ENCODE data around the gene DHRS4L2. TPM values are rescaled to one million over a fixed set of nuclear protein-coding genes. Genes with fewer than 3 reads are reported as not detected.
"Not testable (repeated sequence)": the region's sequence is repeated elsewhere in the genome, so short reads cannot be mapped to it uniquely, and the experiment has no call there.

Gene DHRS4L2
- total and polyA plus RNA-seq, 10 donors = 9.2 to 54.4 (median 23.2) TPM

DNA sequence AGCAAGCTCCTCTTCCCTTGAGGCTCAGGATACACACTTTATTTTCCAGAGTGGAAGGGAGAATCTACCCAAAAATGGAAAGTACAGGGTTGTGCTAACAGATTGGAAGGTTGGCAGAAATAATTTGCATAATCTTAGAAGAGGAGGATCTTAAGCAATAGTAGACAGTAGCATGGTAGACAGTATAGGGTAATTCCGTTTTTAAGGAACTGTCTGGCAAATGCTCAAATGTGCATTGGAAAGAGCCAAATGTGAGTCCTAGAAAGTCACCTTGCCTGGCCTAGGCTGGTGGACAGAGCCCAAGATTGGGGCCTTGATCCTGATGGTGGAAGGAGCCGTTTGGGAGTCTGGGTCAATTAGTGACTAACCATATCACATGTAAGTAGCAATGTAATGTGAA is 50.0 kb downstream of the DHRS4L2 start:
- Histone ChIP-seq H3K27ac (no peak overlapping the region), H3K36me3 (no peaks in the 10 kb centered on the region), H3K4me3 (no peak overlapping the region), H3K27me3 (replicated peaks in 1 of 7) (no peaks in the 10 kb centered on the region), H3K9me3 (no peaks in the 10 kb centered on the region), H3K4me1 (peaks cover 0 to 38% (median 5%) of the 10 kb centered on the region in 6 donors)
- WGBS, 5 donors = 59 to 87% (median 71%) methylated on average over 2 of the region's 2 CpGs
- DNase-seq = no peak
- intact Hi-C loops (cut with DNase I; ENCODE audit: low total_unique reads) = no loop called here
- TF ChIP-seq POLR2A (IDR thresholded peaks at IDR 0.05) (no peak), POLR2AphosphoS5 (IDR thresholded peaks at IDR 0.05) (no peak)
- TF ChIP-seq, protein P1, sequence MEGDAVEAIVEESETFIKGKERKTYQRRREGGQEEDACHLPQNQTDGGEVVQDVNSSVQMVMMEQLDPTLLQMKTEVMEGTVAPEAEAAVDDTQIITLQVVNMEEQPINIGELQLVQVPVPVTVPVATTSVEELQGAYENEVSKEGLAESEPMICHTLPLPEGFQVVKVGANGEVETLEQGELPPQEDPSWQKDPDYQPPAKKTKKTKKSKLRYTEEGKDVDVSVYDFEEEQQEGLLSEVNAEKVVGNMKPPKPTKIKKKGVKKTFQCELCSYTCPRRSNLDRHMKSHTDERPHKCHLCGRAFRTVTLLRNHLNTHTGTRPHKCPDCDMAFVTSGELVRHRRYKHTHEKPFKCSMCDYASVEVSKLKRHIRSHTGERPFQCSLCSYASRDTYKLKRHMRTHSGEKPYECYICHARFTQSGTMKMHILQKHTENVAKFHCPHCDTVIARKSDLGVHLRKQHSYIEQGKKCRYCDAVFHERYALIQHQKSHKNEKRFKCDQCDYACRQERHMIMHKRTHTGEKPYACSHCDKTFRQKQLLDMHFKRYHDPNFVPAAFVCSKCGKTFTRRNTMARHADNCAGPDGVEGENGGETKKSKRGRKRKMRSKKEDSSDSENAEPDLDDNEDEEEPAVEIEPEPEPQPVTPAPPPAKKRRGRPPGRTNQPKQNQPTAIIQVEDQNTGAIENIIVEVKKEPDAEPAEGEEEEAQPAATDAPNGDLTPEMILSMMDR (IDR thresholded peaks at IDR 0.05 in 8 of 11, conservative IDR thresholded peaks at IDR 0.05 in 3 of 11) = no peak

DNA sequence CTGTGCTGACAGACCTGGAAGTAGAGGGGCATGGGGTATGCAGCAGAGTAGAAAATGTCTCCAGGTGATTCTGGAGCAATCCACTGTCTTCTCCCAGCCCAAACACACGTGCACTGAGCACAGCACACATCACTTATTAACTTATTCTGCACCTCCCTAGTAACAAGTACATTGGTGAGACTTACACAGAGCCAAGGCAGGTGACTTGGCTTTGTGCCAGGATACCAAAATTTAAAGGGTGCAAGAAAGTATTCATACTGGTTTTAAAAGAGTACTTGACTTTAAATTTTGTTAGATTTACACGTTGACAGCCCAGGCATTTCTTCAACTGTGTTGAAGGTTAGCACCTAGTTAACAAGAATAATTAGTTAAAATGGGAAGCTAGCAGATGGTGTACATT is 52.0 kb downstream of the DHRS4L2 start:
- intact Hi-C loops (cut with DNase I; ENCODE audit: low total_unique reads) = no loop called here
- TF ChIP-seq POLR2A (IDR thresholded peaks at IDR 0.05) = no peak
- TF ChIP-seq, protein P1 (IDR thresholded peaks at IDR 0.05 in 8 of 11, conservative IDR thresholded peaks at IDR 0.05 in 3 of 11) = no peak
- no peak for TF ChIP-seq POLR2AphosphoS5 (IDR thresholded peaks at IDR 0.05)
- Histone ChIP-seq H3K36me3 (no peaks in the 10 kb centered on the region), H3K4me3 (no peak overlapping the region), H3K27ac (no peak overlapping the region), H3K4me1 (peaks cover 0 to 19% (median 5%) of the 10 kb centered on the region in 6 donors), H3K27me3 (replicated peaks in 1 of 7) (no peaks in the 10 kb centered on the region), H3K9me3 (no peaks in the 10 kb centered on the region)
- WGBS, 5 donors = 49 to 72% (median 64%) methylated on average over 2 of the region's 2 CpGs
- DNase-seq = no peak

DNA sequence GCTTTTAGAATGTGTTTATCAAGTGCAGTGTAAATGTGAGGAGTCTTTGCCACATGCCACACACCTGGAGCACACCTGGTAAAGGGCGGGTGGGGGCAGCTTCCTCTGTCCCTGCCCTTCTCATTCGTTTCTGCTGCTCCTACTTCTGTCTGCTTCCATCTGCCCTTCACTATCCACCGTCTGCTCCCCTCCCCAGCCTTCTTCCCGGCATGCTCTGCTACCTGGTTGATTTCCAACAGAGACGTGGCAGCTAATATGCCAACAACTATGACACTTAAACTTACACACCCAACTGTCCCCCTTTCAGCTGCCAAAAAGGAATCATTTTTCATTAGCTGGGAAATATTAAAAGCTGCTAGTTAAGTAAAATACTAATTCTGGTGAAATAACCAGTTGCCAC is 54.0 kb downstream of the DHRS4L2 start:
- TF ChIP-seq POLR2AphosphoS5 (IDR thresholded peaks at IDR 0.05) = no peak
- TF ChIP-seq POLR2A (IDR thresholded peaks at IDR 0.05) = no peak
- TF ChIP-seq, protein P1 (IDR thresholded peaks at IDR 0.05 in 8 of 11, conservative IDR thresholded peaks at IDR 0.05 in 3 of 11) = no peak
- no peak for DNase-seq
- H3K27ac ChIP-seq = no peak overlapping the region
- intact Hi-C loops (cut with DNase I; ENCODE audit: low total_unique reads) = no loop called here
- H3K27me3 ChIP-seq (replicated peaks in 1 of 7) = no peaks in the 10 kb centered on the region
- no peaks in the 10 kb centered on the region for H3K4me1 ChIP-seq
- H3K4me3 ChIP-seq = no peak overlapping the region
- H3K36me3 ChIP-seq = no peaks in the 10 kb centered on the region
- H3K9me3 ChIP-seq = no peaks in the 10 kb centered on the region
- 57 to 77% (median 71%) methylated on average over 5 of the region's 5 CpGs for WGBS, 5 donors

DNA sequence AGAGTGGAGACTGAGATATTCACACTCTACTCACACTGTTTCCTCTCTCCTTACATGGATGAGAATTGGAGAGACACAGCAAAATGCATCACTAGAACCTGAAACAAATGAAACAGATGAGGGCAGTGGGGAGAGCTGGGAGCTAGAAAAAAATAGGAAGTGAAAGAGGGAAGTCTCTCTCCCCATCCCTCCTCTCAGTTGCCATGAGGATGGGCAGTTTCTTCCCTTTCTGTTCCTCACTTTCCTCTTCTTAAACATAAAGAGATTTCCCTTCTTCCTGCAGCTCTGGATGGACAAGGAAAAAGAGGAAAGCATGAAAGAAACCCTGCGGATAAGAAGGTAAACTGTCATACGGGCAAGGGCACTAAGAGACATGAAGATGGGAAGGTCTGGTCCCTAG is 60.3 kb downstream of the DHRS4L2 start:
- DNase-seq; H3K4me3 ChIP-seq; H3K36me3 ChIP-seq; intact Hi-C loops (cut with DNase I; ENCODE audit: low total_unique reads); H3K27ac ChIP-seq; H3K9me3 ChIP-seq: not testable (repeated sequence)
- 38 to 57% (median 55%) methylated on average over 2 of the region's 2 CpGs for WGBS, 5 donors
- Histone ChIP-seq H3K4me1 (peaks cover 8 to 43% (median 28%) of the 10 kb centered on the region in 6 donors), H3K27me3 (replicated peaks in 1 of 7) (peaks cover 0 to 27% (median 0%) of the 10 kb centered on the region in 7 donors)

DNA sequence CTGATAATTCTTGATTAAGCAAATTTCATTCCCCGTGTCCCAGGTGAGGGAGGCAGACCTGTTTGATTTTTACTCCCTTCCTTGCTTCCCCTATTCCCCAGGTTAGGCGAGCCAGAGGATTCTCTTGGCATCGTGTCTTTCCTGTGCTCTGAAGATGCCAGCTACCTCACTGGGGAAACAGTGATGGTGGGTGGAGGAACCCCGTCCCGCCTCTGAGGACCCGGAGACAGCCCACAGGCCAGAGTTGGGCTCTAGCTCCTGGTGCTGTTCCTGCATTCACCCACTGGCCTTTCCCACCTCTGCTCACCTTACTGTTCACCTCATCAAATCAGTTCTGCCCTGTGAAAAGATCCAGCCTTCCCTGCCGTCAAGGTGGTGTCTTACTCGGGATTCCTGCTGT is 62.0 kb downstream of the DHRS4L2 start:
- H3K9me3 ChIP-seq; H3K36me3 ChIP-seq; H3K4me3 ChIP-seq; H3K27ac ChIP-seq; intact Hi-C loops (cut with DNase I; ENCODE audit: low total_unique reads); DNase-seq: not testable (repeated sequence)
- H3K4me1 ChIP-seq = peaks cover 8 to 43% (median 28%) of the 10 kb centered on the region in 6 donors
- WGBS, 5 donors = 76 to 91% (median 81%) methylated on average over 8 of the region's 8 CpGs
- H3K27me3 ChIP-seq (replicated peaks in 1 of 7) = peaks cover 0 to 30% (median 0%) of the 10 kb centered on the region in 7 donors
